Measurements from ENCODE around the gene REPIN1. TPM values are rescaled to one million over a fixed set of nuclear protein-coding genes. Genes with fewer than 3 reads are reported as not detected.

The REPIN1 gene
- total and polyA plus RNA-seq, 9 of the 15 experiments (the other 6 are each of a cell fraction or from before 2014, with no cell fraction given): 8.1 to 283 (median 94.3) TPM

GRCh38 chr7:150406567-150407421 lies 38.2 kb downstream of the REPIN1 start (continued):
- TF ChIP-seq ZBTB9 (CRISPR knock-in tag; IDR thresholded peaks at IDR 0.05) (0 out of 2 replicates have a peak, but pooled peaks have one; percentile 10), SRF (CRISPR knock-in tag; IDR thresholded peaks at IDR 0.05) (peak in 1 of 2 experiments; percentile 31; a peak in 1 of 4 replicates), ZNF134 (CRISPR knock-in tag; conservative IDR thresholded peaks at IDR 0.05) (no peak), MGA (IDR thresholded peaks at IDR 0.05) (peak; percentile 90), ZNF217 (CRISPR knock-in tag; IDR thresholded peaks at IDR 0.05) (no peak), SMARCB1 (IDR thresholded peaks at IDR 0.05; ENCODE audit: insufficient read length, low read depth) (peak; percentile 57), CBX2 (IDR thresholded peaks at IDR 0.05; ENCODE audit: insufficient read depth, low read length, poor library complexity, severe bottlenecking) (no peak), HDGF (IDR thresholded peaks at IDR 0.05) (peak; percentile 90), ZSCAN32 (CRISPR knock-in tag; IDR thresholded peaks at IDR 0.05) (no peak), ADNP (tag; IDR thresholded peaks at IDR 0.05) (peak; percentile 48; the same call in 1 of the 2 replicates), TRIM24 (IDR thresholded peaks at IDR 0.05) (0 out of 4 replicates have a peak, but pooled peaks of 1 of the 2 experiments have one; percentile 8), ILK (tag; IDR thresholded peaks at IDR 0.05; ENCODE audit: borderline replicate concordance, low read depth) (no peak), TAL1 (IDR thresholded peaks at IDR 0.05) (peak; percentile 30; the same call in 1 of the 2 replicates)

All from K562 (cell line).